Activated CD4-positive, alpha-beta T cell treated with anti-CD3 and anti-CD28 coated beads, Interleukin-2, amount 50 U/mL, for 48 hours (primary cell): ENCODE results near the gene ABCA13.

ENCODE experiments used
- DNase-seq, 2 experiments: peaks; one replicate each; pipeline ENCODE4 v3.0.0-alpha.2; 2020

Gene ABCA13

GRCh38 chr7:48441848-48442492, 270.7 kb downstream of the ABCA13 start:
- no peak for DNase-seq

DNA sequence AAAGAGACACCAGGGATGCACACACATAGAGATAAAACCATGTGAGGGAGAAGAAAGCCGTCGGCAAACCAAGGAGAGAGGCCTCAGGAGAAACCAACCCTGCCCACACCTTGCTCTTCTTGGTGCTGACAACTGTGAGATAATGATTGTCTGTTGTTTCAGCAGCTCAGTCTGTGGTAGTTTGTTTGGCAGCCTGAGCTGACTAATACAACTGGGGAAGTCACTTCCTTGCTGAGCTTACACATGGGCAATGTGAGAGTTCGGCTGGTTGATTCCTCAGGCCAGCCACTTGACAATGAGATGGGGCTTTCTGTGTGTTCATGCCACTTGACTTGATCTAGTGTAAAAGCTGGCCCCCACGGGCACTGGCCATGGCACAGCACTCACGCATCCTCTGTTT, 271.8 kb downstream of the ABCA13 start:
- DNase-seq, result no peak

DNA sequence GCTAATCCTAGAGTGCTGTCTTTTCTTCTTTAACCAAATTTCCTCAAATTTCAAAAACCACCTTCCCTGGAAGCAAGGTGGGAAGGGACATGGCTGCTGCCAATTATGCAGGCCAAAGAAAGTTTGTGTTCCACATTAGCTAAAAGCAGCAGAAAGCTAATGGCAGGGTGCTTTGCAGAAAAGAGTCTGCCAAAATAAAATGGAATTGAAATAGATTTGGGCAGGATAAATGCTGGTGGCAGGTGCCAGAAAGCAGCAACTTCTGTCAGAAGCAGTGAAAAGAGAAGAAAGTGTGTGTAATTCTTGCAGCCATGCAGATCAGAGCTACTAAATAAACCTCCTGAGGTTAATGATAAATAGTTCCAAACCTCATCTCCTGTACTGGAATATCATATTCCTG, 275.5 kb downstream of the ABCA13 start:
- DNase-seq, result no peak

GRCh38 chr7:48452218-48452617, 281.0 kb downstream of the ABCA13 start:
- DNase-seq, result no peak

DNA sequence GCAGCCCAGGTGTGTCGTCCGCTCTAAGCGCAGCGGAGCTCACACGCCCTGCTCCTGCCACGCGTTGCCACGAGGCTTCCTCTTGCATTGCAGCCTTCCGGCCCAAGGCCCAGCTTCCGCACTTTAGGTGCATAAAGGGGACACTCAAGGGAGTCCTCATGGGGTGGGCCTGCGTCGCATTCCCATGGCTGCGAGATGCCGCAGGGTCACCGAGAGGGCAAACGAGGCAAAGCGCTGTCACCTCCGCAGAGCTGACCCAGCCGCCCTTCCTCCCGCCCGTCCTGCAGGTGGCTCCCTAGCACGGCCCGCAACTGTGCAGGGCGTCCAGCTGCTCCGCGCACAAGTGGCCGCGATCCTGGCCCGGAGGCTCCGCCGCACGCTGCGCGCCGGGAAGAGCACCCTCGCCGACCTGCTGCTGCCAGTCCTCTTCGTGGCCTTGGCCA, 283.5 kb downstream of the ABCA13 start:
- DNase-seq, result no peak

DNA sequence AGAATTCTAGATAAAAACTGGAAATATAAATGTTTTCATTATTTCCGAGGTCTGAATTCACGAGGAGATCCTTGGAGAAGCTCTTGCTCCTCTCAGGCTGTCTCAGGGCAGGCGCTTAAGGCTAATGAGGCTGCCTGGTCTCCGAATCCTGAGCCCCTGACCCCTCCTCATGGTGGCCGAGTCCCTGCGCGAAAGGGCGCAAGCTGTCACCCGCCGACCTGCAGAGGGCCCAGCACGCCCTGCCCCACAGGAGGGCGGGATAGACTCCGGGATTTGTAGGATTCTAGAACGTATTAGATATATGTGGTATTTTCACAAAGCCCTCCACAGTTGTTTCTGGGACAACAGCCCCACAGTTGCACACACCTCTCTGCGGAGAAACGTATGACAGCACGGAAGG, 284.1 kb downstream of the ABCA13 start:
- no peak for DNase-seq

DNA sequence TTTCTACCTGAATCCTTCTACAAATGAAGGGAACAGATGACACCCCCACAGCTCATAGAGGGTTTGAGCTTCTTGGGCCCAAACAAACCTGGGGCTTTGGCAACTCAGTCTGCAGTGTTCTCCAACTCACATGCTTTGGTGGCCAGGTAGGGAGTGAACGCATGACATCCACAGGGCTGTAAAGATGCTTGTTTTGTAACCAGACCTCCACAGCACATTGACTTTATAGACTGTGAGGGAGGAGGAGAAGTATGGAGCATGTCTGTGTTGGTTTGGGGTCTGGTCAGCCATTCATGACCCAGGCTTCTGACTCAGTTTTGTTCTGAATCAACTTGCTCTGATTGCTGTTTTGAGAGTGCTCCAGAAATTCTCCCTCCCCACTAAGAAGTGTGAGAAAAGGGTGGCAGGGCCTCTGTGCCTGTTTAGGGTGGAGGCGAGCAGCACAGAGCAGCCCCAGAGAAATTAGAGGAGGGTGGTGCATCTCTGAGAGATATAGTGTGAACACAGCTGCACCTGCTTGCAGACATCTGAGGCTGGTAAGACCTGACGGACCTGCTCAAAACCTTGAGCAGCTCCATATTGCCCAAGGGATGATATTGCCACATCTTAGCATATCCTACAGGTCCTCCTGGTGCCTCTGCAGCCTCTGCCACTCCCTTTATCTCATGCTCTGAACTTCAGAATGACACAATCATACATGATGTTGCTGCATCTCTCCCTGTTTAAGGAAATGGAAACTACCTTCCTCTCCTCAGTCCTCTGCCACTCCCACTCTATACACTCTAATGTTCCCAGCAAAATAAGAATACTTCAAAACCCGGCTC, 287.7 kb downstream of the ABCA13 start:
- DNase-seq, result no peak

- no peak for DNase-seq
These were observed 295.5 kb downstream of the ABCA13 start for GRCh38 chr7:48466713-48467112.

GRCh38 chr7:48471196-48471595, 299.9 kb downstream of the ABCA13 start:
- no peak for DNase-seq

GRCh38 chr7:48472640-48473039, 301.4 kb downstream of the ABCA13 start:
- DNase-seq, result no peak

GRCh38 chr7:48473205-48473865, 302.1 kb downstream of the ABCA13 start:
- no peak for DNase-seq

GRCh38 chr7:48481235-48481634, 310.0 kb downstream of the ABCA13 start:
- no peak for DNase-seq

DNA sequence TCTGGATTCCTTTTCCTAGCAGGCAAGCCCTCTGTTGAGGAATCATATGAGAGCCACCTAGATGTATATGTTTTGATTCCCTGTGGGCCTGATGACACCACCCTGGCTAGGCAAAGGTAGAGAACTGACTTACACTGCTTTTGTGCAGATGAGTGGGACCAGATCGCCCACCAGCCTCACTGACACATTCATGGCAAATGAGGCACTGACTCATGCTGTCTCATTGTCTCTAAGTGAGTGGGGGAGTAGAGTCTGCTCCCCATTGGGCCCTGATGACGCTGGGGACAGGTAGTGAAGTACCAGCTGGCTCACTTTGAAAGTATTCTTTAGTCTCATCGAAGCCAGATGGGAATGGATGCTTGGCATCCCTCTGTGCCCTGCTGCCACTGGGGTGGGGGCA, 326.3 kb downstream of the ABCA13 start:
- DNase-seq, result no peak

GRCh38 chr7:48502021-48502420, 330.8 kb downstream of the ABCA13 start:
- DNase-seq, result no peak

GRCh38 chr7:48505051-48505450, 333.8 kb downstream of the ABCA13 start:
- no peak for DNase-seq

DNA sequence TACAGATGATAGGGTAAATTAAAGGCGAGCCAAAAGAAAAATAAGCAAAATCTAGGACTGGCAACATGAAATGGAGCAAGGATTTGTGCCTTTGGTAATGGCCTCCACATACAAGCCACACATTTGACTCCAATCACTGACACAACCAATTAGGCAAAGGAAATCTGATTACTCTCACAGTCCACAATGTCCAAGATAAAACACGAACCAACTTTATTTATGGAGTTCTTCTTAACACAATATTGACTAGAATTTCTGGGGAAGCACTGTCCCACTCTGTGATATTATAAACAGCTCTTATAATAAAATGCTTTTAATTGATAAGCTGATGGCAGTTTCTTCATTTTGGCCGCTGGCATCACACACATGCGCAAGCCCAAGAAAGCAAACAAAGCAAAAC, 334.2 kb downstream of the ABCA13 start:
- DNase-seq, result no peak

DNA sequence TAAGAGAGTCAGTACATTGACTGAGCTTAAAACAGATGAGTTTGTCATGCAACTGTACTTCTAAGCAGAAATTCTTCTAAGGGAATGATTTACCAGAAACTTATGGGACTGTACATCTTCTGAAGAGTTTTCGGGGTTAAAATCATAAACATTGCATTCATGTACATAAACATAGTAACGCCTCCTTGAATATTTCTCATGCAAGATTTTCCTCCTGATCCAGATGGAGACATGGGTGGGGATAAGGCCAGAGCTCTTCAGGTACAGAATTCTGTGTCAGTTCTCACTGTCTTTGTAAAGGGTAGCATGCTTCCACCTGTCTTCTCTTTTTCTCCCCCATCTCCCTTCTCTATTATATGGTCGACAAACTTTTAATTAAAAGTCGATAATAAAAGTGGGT, 335.3 kb downstream of the ABCA13 start:
- no peak for DNase-seq

GRCh38 chr7:48511080-48511479, 339.8 kb downstream of the ABCA13 start:
- no peak for DNase-seq

DNA sequence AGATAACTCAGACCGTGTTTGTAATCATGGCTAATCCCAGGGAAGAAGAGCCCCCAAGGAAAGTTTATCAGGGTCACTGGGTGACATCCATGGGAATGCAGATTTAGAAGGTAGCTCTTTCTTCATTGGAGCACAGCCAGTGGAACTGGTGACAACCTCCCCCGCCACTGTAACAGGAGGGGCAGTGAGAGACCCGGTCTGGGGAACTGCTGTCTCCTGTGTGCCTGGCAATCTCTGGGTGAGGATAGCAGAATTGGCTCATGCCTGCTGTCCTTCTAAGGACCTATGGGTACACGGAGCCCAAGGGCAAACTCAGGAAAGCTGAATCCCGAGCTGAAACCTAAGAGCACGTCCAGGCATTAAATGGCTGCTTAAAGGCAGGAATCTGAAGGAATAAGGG, 341.6 kb downstream of the ABCA13 start:
- no peak for DNase-seq

DNA sequence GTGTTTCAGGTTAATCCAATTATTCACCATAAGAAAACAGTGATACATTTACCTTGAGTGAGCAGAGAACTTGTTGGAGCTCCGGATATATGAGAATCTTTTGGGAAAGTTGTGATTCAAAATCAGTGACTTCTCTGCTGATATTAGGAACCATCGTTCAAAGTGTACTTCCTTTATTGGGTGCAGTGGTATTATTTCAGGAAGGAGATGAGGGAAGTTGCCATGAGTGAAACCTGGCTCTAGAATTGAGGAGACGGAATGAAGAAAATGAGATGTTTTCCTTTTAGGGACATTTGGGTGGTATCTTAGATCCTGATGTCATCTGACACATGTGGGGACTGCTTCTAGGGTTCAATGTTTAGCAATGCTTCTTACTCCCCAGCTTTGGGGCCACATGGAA, 343.9 kb downstream of the ABCA13 start:
- DNase-seq, result no peak

DNA sequence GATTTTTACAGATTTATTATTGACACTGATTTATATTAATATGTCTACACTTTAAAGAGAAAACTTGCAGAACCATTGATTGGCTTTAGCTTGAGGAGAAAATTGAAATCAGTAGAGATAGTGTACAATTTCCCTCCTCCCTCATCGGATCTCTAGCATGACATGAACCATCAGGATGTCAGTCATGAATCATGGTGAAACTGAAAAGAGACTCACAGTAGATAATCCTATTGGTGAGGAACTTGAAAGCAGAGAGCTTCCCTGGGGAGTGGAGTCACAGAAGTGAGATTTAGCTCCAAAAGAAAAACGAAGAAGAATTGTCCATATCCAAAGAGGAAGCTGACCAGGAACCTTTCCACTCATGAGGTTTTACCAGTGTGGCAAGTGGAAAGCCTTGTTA, 346.8 kb downstream of the ABCA13 start:
- DNase-seq, result no peak

- DNase-seq, result no peak
These were observed 351.4 kb downstream of the ABCA13 start for GRCh38 chr7:48522692-48523091.

- no peak for DNase-seq
These were observed 354.8 kb downstream of the ABCA13 start for GRCh38 chr7:48525736-48526732.
